GM15510 (cell line): ENCODE results near the gene CDPF1.

Source experiments
- POLR2A ChIP-seq: IDR thresholded peaks from 3 replicates; pipeline ENCODE4 v1.6.1; 2011; ENCODE audit warnings: borderline replicate concordance; ENCODE audit not compliant: insufficient read length; ENCODE audit errors: extremely low read depth

The CDPF1 gene

GRCh38 chr22:46244771-46245170, 5.3 kb downstream of the CDPF1 start:
- TF ChIP-seq POLR2A = no peak

DNA sequence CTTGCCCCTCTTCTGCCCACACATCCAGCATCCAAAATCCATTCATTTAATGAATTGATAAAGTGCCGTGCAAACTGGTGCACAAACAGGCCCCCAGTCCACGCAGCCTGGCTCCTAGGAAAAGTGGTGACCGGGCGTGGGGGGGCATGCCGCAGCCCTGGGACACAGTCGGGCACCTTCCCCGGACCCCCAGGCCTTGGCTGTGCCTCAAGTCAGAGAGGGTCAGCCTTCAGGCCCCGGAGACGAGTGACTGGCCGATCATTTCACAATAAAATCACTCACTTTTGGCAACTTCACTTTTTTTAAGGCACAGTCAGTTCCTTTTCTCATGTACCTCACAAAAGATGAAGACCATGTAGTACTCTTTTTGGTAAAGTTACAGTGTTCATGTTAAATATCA, 8.0 kb downstream of the CDPF1 start:
- no peak for TF ChIP-seq POLR2A

DNA sequence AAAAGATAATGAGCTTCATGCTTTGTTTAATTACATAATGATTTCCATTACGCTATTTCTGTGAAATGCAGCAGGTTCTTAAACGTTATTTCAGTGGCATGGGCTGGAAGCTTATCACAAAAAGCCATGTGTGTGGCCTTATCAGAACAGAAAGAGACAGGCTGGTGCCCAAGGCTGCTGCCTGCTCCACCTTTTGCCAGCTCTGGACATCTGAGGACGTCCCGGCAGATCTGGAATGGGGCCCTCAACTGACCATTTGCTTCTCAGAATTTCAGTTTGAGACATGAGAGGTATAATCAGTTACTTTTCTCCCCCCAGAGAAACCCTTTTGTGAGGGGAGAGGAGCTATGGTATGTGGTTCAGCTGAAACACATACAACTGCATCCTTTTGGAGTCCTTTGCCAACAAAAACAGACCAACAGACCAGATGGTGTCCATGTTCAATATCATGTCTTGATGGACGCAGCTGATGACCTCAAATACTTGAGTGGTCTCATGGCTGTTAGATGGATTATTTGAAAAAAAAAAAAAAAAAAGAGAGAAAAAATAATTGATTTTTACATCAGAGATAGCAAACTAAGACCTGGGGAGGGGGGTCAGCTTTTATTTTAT, 8.6 kb downstream of the CDPF1 start:
- no peak for TF ChIP-seq POLR2A

- no peak for TF ChIP-seq POLR2A
These were observed 9.2 kb downstream of the CDPF1 start for GRCh38 chr22:46240907-46241306.

GRCh38 chr22:46240506-46240905, 9.6 kb downstream of the CDPF1 start:
- TF ChIP-seq POLR2A = no peak

DNA sequence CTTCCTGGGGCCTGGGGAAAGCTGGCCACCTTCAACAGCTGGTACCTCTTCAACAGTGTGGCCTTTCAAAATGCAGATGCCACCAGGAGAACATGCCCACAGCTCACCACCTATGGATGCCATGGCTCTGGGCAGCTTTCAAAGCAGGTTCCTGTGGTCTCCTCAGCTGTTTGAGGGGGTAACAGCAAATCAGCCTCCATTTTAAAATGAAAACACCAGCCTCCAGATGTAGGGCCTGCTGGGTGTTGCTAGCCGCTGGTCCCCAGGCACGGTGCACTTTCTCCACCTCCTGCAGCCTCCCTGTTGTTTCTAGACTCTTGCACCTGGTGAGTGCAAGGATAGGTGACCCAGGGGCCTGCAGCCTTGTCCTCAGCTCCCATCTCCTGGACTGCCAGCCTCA, 10.0 kb downstream of the CDPF1 start:
- TF ChIP-seq POLR2A = no peak

GRCh38 chr22:46239261-46240048, 10.6 kb downstream of the CDPF1 start:
- no peak for TF ChIP-seq POLR2A

DNA sequence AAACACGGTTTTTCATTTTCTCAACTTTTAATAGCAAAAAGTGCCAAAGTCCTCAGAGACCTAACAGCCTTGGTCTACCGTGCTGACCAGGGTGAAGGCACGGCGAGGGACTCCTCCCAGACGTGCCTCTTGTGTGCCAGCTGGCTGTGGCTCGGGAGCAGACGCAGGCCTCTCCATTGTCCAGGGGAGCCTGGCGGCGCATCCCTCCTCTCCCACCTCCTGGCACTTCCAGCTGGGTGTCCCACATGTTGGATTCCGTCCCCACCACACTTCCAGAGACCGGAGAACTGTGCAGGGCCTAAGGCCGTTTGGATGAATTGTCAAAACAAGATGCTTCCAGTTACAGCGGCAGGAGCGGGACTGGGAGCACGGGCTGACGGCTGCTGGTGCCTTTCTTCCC, 11.6 kb downstream of the CDPF1 start:
- no peak for TF ChIP-seq POLR2A

- TF ChIP-seq POLR2A = no peak
These were observed 12.5 kb downstream of the CDPF1 start for GRCh38 chr22:46237453-46238124.

GRCh38 chr22:46234969-46235368, 15.1 kb downstream of the CDPF1 start:
- no peak for TF ChIP-seq POLR2A

GRCh38 chr22:46233231-46233630, 16.9 kb downstream of the CDPF1 start:
- no peak for TF ChIP-seq POLR2A

DNA sequence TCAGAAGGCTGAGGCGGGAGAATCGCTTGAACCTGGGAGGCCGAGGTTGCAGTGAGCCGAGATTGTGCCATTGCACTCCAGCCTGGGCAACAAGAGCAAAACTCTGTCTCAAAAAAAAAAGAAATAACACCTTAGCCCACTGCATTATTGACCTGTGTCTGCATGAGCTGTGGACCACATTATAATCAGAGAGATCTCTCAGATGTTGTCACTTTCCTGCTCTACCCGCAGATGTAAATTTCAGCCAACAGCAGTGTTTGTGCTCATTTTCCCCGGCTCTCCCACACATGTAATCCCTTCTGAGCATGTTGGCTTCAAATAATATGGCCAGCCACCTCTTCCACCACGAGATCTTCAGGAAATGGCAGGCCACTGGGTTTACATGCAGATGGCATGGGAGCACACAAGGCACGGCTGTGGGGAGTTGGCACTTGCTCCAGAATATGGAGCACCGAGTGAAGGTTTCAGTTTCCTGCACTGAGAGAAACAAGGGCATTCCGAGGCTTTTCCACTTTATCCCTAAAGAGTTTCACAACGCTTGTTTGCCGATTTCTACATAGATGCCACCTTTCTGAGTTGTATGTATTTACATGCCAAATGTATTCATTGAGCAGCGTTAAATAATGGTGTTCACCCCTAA, 19.7 kb downstream of the CDPF1 start:
- no peak for TF ChIP-seq POLR2A

- no peak for TF ChIP-seq POLR2A
These were observed 20.4 kb downstream of the CDPF1 start for GRCh38 chr22:46229701-46230100.

DNA sequence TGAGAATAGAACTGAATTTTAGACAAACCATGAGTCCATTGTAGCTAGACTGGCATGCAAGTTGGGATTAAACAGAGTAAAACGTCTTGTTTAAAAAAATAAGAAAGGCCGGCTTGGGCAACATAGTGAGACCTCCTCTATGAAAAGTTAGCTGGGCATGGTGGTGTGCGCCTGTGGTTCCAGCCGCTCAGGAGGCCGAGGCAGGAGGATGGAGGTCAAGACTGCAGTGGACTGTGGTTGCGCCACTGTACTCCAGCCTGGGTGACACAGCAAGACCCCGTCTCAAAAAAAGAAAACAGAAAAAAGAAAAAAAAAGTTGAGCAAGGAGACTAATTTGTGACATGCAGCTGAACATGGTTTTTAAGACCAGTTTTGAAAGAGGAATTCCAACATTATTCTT, 23.5 kb downstream of the CDPF1 start:
- no peak for TF ChIP-seq POLR2A

GRCh38 chr22:46225631-46226030, 24.5 kb downstream of the CDPF1 start:
- TF ChIP-seq POLR2A = no peak
